KMS-11 (cell line): ENCODE results near the gene TNFRSF6B.

Experiments used
- H2AFZ ChIP-seq: fragments of 200-600 bp; sonication (generic); 2 replicates; pipeline ENCODE4 v1.6.1; 2016; ENCODE audit warnings: antibody characterized with exemption, mixed run types, low read depth
- H3K27ac ChIP-seq: fragments of 200-600 bp; sonication (generic); 2 replicates; pipeline ENCODE4 v1.6.1; 2016; ENCODE audit warnings: mild to moderate bottlenecking, mixed run types
- H3K27me3 ChIP-seq: fragments of 200-600 bp; sonication (generic); 2 replicates; pipeline ENCODE4 v1.6.1; 2017; ENCODE audit warnings: mild to moderate bottlenecking, low read depth, mixed run types, moderate library complexity; ENCODE audit not compliant: insufficient read depth
- H3K36me3 ChIP-seq: fragments of 200-600 bp; sonication (generic); 2 replicates; pipeline ENCODE4 v1.6.1; 2017; ENCODE audit warnings: mild to moderate bottlenecking, mixed run types; ENCODE audit not compliant: insufficient read depth
- H3K4me1 ChIP-seq: fragments of 200-600 bp; sonication (generic); 2 replicates; pipeline ENCODE4 v1.6.1; 2016; ENCODE audit warnings: mild to moderate bottlenecking, low read depth, mixed run types; ENCODE audit not compliant: poor library complexity, severe bottlenecking
- H3K4me2 ChIP-seq: fragments of 200-600 bp; sonication (generic); 2 replicates; pipeline ENCODE4 v1.7.0; 2016; ENCODE audit warnings: mild to moderate bottlenecking, mixed run types
- H3K4me3 ChIP-seq: fragments of 200-600 bp; sonication (generic); IDR thresholded peaks from 2 replicates; pipeline ENCODE4 v1.6.1; 2017; ENCODE audit warnings: low read depth, low read length, mixed read lengths; ENCODE audit not compliant: insufficient read depth
- H3K79me2 ChIP-seq: fragments of 200-600 bp; sonication (generic); 2 replicates; pipeline ENCODE4 v1.6.1; 2016; ENCODE audit warnings: low read depth, mixed run types; ENCODE audit not compliant: insufficient read depth
- H3K9ac ChIP-seq: fragments of 200-600 bp; sonication (generic); 2 replicates; pipeline ENCODE4 v1.6.1; 2016; ENCODE audit warnings: mild to moderate bottlenecking, mixed run types
- H4K20me1 ChIP-seq: fragments of 200-600 bp; sonication (generic); 2 replicates; pipeline ENCODE4 v1.6.1; 2016; ENCODE audit warnings: mild to moderate bottlenecking, mixed run types; ENCODE audit not compliant: insufficient read depth
- CTCF ChIP-seq: fragments of 200-600 bp; sonication (generic); conservative IDR thresholded peaks from 2 replicates; pipeline ENCODE4 v1.6.1; 2017; ENCODE audit warnings: low read depth, mild to moderate bottlenecking, antibody characterized with exemption, low read length, moderate library complexity, mixed read lengths

The TNFRSF6B gene

GRCh38 chr20:63746751-63747315, 50.4 kb downstream of the TNFRSF6B start:
- no peaks in the 10 kb centered on the region for H3K36me3 ChIP-seq
- no peaks in the 10 kb centered on the region for H3K79me2 ChIP-seq
- no peak overlapping the region for H3K9ac ChIP-seq
- no peak overlapping the region for H3K4me3 ChIP-seq
- no peaks in the 10 kb centered on the region for H4K20me1 ChIP-seq
- peaks cover 29% of the 10 kb centered on the region; the same call in 1 of the 2 replicates for H3K27me3 ChIP-seq
- no peak overlapping the region for H3K4me2 ChIP-seq
- TF ChIP-seq CTCF = no peak
- no peak overlapping the region for H2AFZ ChIP-seq
- no peak overlapping the region for H3K27ac ChIP-seq
- no peaks in the 10 kb centered on the region for H3K4me1 ChIP-seq

GRCh38 chr20:63747622-63748069, 51.2 kb downstream of the TNFRSF6B start:
- Histone ChIP-seq H3K9ac (no peak overlapping the region), H3K4me2 (no peak overlapping the region), H3K36me3 (no peaks in the 10 kb centered on the region), H3K79me2 (no peaks in the 10 kb centered on the region), H2AFZ (no peak overlapping the region), H3K27ac (no peak overlapping the region), H4K20me1 (no peaks in the 10 kb centered on the region), H3K4me3 (no peak overlapping the region), H3K27me3 (peaks cover 29% of the 10 kb centered on the region; the same call in 1 of the 2 replicates), H3K4me1 (no peaks in the 10 kb centered on the region)
- no peak for TF ChIP-seq CTCF
